ENCODE data around the gene NXNL1.
"Not testable (repeated sequence)": the region's sequence is repeated elsewhere in the genome, so short reads cannot be mapped to it uniquely, and the experiment has no call there.

The NXNL1 gene

GRCh38 chr19:17460372-17461230 lies at the start of gene NXNL1:
Gene NXNL1, minus strand, starts transcription at chr19:17460926. Its CDS starts 57 bp downstream, at chr19:17460869.
- no peak for TF ChIP-seq CTCF (IDR thresholded peaks at IDR 0.05; ENCODE audit: control insufficient read depth, extremely low read depth, insufficient read depth)
- H3K4me3 ChIP-seq (ENCODE audit: low read depth, low read length) = no peak within 1 kb of the TSS

GRCh38 chr19:17508558-17508933 lies 47.8 kb upstream of the NXNL1 start:
- DNase-seq (ENCODE audit: low read depth); H3K4me3 ChIP-seq (ENCODE audit: low read depth, low read length): not testable (repeated sequence)

More at GRCh38 chr19:17460372-17461230, at the start of gene NXNL1:
- DNase-seq (ENCODE audit: low read depth) = no peak

GRCh38 chr19:17506745-17507144 lies 46.0 kb upstream of the NXNL1 start:
- TF ChIP-seq CTCF (IDR thresholded peaks at IDR 0.05; ENCODE audit: control insufficient read depth, extremely low read depth, insufficient read depth) = no peak
- no peak overlapping the region for H3K4me3 ChIP-seq (ENCODE audit: low read depth, low read length)
- DNase-seq (ENCODE audit: low read depth) = no peak

GRCh38 chr19:17505223-17505622 lies 44.5 kb upstream of the NXNL1 start:
- TF ChIP-seq CTCF (IDR thresholded peaks at IDR 0.05; ENCODE audit: control insufficient read depth, extremely low read depth, insufficient read depth) = no peak
- no peak for DNase-seq (ENCODE audit: low read depth)
- no peak overlapping the region for H3K4me3 ChIP-seq (ENCODE audit: low read depth, low read length)

- no peak for TF ChIP-seq CTCF (IDR thresholded peaks at IDR 0.05; ENCODE audit: control insufficient read depth, extremely low read depth, insufficient read depth)
- DNase-seq (ENCODE audit: low read depth) = no peak
- no peak overlapping the region for H3K4me3 ChIP-seq (ENCODE audit: low read depth, low read length)
These were observed 43.7 kb upstream of the NXNL1 start for GRCh38 chr19:17504456-17504855.

- no peak for TF ChIP-seq CTCF (IDR thresholded peaks at IDR 0.05; ENCODE audit: control insufficient read depth, extremely low read depth, insufficient read depth)
- no peak for DNase-seq (ENCODE audit: low read depth)
- H3K4me3 ChIP-seq (ENCODE audit: low read depth, low read length) = no peak overlapping the region
These were observed 43.3 kb upstream of the NXNL1 start for GRCh38 chr19:17504030-17504429.

GRCh38 chr19:17503240-17503639 lies 42.5 kb upstream of the NXNL1 start:
- DNase-seq (ENCODE audit: low read depth) = no peak
- TF ChIP-seq CTCF (IDR thresholded peaks at IDR 0.05; ENCODE audit: control insufficient read depth, extremely low read depth, insufficient read depth) = no peak
- H3K4me3 ChIP-seq (ENCODE audit: low read depth, low read length) = no peak overlapping the region
